NCI-H1694 treated with DMSO at 0.1 percent for 48 hours (cell line): ENCODE results near the gene ENOX2.

Source experiments
- DNase-seq: peaks from one replicate; lab custom pipeline; 2025; lab: John Stamatoyannopoulos, UW

ENOX2 gene

GRCh38 chrX:130623518-130623917 lies 279.5 kb downstream of the ENOX2 start:
- DNase-seq: no peak

- no peak for DNase-seq
Measured at GRCh38 chrX:130615941-130616340, 287.1 kb downstream of the ENOX2 start.

- DNase-seq: no peak
Measured at GRCh38 chrX:130607431-130607830, 295.6 kb downstream of the ENOX2 start.

DNA sequence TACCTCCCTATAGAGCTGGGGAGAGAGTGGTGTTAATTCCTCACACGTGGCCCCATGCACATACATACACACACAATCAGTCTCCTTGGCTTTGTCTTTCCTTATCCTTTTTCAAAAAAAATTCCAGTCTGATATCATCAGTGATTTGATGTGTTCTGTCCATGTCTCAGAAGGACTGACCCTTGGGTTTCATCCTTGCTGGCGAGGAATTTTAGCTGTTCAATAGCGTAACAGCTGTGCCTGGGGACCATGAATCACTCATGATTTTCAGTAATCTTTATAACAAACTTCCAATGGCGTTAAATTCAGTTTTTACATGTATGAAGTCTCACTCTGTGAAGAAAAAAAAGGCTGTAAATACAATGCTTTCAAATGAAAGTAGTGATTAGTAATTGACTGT lies 296.6 kb downstream of the ENOX2 start:
- no peak for DNase-seq

DNA sequence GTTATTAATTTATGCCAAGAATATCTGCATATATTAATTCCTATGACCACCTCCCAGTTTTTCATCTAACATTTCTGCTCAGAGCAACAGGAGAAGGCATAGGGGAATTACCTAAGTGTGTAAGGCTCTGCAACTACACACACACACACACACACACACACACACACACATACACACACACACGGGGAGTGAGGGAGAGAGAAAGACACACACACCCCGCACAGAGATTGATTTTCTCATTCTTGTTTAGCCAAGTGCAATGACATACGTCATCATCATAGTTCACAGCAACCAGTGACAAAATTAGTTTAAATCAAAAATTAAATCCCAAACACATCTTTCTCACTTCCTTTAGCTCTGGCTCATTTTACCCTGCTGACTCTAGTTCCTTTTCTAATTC lies 298.1 kb downstream of the ENOX2 start:
- no peak for DNase-seq

GRCh38 chrX:130594453-130594916 lies 308.5 kb downstream of the ENOX2 start:
- DNase-seq: no peak

- no peak for DNase-seq
Measured at GRCh38 chrX:130593911-130594310, 309.1 kb downstream of the ENOX2 start.

GRCh38 chrX:130592204-130592603 lies 310.8 kb downstream of the ENOX2 start:
- no peak for DNase-seq

DNA sequence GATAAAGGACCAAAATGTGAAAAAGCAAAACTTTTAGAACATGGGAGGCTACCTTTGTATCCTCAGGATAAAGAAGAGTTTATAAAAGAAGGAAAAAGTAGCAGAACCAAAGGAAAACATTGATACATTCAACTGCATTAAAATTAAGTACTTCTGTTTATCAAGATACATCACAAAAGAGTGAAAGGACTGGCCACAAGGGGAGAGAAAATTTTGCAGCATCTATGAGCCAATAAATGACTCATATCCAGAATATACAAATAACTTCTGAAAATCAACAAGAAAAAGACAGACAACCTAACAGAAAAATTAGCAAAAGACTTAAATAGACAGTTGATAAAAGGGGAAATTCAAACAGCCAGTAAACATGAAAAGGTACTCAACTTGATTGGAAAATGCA lies 324.1 kb downstream of the ENOX2 start:
- no peak for DNase-seq

- DNase-seq: no peak
Measured at GRCh38 chrX:130577431-130577830, 325.6 kb downstream of the ENOX2 start.

GRCh38 chrX:130575831-130576389 lies 327.1 kb downstream of the ENOX2 start:
- DNase-seq: peak; percentile 23
